DMS114 treated with DMSO at 0.1 percent for 48 hours (cell line): ENCODE data around the gene TNFSF4.
"Not testable (repeated sequence)": the region's sequence is repeated elsewhere in the genome, so short reads cannot be mapped to it uniquely, and the experiment has no call there.

Experiments used
- DNase-seq: peaks from one replicate; lab custom pipeline; 2025; ENCODE audit not compliant: unreplicated experiment; lab: John Stamatoyannopoulos, UW

Gene TNFSF4, protein sequence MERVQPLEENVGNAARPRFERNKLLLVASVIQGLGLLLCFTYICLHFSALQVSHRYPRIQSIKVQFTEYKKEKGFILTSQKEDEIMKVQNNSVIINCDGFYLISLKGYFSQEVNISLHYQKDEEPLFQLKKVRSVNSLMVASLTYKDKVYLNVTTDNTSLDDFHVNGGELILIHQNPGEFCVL

DNA sequence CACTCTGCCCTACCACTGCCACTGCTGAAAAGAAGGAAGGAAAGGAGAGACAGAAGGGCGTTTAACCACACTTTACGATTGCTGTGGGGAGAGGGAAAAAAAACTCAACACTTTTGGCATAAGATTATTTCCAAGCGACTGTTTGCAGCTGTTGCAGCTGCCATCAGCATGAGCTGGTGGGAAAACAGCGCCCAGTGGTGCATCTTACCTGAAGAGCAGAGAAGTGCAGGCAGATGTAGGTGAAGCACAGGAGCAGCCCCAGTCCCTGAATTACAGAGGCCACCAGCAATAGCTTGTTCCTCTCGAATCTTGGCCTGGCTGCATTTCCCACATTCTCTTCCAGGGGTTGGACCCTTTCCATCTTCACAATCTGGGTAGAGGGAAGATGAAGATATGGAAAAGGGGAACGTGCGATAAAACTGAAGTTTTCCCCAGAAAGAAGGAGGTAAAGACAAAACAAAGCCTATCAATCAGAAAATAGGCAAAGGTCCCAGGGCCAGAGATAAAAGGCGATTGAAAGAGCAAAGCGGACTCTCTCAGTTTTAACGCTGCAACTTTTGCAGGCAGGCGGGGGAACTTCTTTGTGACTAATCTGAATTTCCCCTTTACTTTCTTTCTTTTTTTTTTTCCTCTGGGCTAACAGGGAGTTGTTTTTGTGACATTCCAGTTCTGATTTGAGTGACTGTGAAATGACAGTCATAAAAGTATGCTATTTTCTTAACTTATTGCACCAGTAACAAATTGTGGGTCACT lies at the start of gene TNFSF4:
Gene TNFSF4 (minus strand): TSS at position 516 of the 753 bp plus-strand sequence. CDS start 155 bp downstream, at position 361.
- no peak for DNase-seq

DNA sequence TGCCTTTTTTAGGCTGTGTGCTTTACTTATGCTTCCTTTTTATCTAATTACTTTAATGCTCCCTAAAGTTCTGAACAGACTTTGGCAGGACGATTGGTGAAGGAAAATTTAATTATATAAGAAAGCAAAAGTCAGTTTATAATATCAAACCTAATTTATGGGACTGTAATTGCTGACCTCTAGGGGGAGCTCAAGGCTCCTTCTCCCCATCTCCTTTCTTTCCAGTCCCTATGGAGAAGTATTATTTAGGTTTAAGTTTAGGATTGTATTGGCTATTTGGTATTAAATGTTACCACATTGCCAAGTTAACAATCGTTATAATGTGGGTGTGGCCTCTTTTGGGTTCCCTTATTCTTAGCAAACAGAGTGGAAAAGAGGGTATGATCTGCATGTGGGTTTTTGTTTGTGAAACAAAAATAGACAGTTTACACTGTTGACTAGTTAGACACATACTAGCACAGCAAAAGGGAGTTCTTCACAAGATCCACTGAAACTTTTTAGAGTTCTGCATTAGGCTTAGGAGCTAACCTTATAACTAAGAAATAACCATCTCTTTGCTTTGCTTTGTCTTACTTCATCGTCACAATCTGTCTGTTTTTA lies 48.2 kb upstream of the TNFSF4 start:
- peak; percentile 17 for DNase-seq

DNA sequence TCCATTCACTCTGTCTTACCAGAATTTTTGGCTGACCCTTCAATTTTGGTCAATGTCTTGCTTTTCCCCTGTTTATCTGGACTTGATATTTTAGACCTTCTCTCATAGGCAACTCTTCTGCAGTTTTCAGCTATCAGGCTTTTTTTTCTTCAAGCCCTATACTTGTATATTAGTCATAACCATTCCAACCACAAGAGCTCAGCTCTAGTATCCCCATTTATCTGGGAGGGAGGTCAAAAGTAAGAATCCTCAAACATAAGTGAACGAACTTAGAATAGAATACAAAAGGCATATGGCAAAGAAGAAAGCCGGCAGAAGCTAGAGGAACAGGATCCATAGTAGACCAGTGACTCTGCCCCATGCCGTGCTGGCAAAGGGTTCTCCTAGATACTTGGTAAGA lies 45.9 kb upstream of the TNFSF4 start:
- DNase-seq, result no peak

DNA sequence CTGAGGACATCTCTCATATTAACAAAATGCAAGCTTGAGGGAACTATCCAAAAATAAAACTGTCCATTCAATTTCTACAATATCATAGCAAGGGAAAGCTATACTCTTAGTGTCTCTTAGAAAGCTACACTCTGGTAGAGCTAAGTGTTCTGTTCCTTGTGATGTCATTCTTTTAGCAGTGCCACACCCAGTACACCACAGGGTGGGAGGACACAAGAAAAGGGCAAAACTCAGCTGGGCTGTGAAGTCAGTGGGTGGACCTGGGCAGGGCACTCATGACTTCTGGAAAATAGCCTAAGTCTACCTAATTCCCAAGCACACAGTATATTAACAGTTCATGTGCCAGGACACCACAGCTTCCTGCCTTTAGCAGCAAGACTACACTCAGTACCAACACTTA lies 42.2 kb upstream of the TNFSF4 start:
- no peak for DNase-seq

DNA sequence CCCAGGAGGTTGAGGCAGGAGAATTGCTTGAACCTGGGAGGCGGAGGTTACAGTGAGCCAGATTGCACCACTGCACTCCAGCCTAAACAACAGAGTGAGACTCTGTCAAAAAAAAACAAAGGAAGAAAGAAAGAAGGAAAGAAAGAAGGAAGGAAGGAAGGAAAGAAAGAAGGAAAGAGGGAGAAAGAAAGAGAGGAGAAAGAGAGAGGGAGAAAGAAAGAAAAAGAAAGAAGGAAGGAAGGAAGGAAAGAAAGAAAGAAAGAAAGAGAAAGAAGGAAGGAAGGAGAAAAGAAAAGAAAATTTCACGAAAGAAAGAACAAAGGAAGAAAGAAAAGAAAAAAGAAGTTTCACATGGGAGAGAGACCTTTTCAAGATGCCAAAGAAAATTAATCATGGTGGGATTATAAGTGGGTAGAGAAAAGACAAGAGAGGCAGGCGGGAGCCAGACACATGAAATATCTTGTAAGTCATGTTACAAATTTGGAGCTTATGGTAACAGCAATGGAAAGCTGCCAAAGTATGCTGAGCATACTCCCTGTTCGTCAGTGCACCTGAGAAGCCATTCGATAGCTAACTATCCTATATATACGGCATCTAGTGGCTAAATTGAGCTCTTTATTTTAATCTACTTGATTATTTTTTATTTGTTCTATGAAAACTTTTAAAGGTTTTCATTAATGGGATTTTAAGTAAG lies 41.3 kb upstream of the TNFSF4 start:
- DNase-seq, result no peak

DNA sequence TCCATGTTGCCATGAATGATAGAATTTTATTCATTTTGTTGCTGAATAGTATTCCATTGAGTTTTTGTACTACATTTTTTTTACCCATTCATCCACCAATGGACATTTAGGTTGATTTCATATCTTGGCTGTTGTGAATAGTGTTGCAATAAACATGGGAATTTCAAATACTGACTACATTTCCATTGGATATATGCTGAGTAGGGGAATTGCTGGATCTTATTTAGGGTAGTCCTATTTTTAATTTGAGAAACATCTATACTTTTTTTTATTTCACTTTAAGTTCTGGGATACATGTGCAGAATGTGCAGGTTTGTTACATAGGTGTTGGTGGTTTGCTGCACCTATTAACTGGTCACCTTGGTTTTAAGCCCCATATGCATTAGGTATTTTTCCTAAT lies 38.8 kb upstream of the TNFSF4 start:
- no peak for DNase-seq

DNA sequence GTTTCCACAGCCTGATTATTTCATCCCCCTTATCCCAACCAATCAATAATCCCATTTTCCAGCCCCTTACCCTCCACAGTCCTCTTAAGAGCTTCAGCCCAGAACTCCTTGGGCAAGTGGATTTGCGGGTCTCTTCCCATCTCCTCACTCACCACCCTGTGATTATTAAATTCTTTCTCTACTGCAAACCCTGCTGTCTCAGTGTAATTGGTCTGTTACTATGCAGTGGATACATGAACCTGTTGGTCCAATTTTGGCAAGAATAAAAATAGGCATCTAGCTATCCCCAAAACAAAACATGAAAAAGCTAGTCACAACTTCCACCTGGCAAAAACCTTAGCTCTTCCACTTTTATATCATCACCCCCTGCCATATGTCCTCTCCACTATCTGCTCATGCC lies 36.2 kb upstream of the TNFSF4 start:
- no peak for DNase-seq

DNA sequence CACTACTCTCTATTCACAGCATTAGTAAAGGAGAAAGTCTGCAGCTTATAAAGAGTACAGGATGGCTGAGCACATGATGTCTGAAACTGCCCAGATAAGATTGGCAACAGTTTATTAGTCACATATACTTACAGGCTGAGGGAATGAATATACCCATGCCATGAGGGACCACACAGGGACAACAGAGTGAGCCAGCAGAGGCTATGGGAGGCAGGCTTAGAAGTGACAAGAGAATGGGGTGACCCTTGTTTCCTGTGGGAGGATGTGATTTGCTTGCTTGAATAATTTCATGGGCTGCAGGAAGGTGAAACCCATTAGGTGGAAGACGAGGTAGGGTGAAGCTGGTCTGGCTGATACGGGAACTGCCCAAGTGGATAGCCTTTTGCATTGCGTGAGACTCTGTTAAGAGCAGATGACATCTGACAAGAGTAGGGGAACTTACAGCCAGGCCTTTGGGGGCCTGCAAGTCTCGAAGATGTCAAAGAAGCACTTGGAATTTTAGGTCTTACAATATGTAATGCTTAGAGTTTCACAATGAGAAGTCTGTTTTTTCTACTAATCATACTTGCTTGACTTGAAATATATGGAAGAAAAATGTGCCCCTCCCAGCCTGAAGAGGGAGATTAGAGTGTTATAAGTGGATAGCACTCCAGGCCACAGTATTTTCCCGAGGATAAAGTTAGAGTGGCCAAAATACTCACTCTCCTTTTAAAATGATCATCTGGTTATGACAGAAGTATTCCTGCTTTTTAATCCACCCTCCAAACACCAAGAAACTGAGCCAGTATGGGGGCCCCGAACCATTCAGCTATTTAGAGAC lies 34.6 kb upstream of the TNFSF4 start:
- no peak for DNase-seq

DNA sequence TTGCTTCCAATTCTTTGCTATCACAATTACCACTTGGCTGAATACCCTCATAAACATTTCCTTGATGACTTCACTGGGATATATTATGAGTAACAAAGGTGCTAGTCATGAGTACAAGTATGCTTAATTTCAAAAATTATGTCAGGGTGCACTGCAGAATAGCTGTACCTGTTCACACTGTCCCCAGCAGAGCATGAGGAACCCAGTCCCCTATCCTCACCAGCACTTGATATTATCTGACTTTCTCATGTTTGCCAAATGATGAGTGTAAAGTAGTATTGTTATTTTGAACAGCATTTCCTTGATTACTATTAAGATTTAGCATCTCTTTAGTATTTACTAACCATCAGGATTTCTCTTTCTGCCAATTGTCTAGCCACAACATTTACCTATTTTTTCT lies 33.5 kb upstream of the TNFSF4 start:
- no peak for DNase-seq

DNA sequence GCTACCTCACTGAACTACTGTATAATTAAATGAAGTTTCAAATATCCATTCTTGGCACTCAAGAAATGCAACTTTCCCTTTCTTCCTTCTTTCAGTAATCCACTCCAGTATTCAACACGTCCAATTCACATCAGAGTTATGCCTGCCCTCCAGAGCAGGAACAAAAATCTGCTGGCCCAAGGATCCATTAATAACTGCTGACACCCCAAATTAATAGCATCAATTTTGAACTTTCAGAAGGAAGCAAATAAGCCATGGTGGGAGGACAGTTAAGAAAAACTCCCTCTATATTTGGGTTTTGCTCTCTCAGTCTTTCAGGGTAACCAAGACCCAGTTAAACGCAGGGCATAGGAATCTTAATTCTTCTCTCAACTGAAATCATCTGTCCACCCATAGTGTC lies 31.9 kb upstream of the TNFSF4 start:
- DNase-seq, result no peak

DNA sequence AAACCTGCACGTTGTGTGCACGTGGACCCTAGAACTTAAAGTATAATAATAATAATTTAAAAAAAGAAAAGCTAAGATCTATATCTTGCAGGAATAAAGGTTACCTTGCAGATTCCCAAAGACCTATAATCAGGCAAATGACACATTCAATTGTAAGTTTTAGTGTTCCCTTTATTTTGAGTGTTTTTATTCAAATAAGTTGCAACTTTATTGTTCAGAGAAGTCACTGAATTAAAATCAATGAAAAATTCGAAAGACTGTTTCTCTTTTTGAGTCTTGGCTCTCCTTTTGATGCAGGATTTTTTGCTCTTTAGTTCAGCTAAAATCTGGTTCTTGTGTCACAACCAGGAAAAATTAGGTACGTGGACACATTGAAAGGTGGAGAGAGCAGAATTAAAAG lies 27.8 kb upstream of the TNFSF4 start:
- DNase-seq, result no peak

DNA sequence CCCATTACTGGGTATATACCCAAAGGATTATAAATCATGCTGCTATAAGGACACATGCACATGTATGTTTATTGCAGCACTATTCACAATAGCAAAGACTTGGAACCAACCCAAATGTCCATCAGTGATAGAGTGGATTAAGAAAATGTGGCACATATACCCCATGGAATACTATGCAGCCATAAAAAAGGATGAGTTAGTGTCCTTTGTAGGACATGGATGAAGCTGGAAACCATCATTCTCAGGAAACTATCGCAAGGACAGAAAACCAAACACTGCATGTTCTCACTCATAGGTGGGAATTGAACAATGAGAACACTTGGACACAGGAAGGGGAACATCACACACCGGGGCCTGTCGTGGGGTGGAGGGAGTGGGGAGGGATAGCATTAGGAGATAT lies 27.3 kb upstream of the TNFSF4 start:
- not testable (repeated sequence) for DNase-seq

DNA sequence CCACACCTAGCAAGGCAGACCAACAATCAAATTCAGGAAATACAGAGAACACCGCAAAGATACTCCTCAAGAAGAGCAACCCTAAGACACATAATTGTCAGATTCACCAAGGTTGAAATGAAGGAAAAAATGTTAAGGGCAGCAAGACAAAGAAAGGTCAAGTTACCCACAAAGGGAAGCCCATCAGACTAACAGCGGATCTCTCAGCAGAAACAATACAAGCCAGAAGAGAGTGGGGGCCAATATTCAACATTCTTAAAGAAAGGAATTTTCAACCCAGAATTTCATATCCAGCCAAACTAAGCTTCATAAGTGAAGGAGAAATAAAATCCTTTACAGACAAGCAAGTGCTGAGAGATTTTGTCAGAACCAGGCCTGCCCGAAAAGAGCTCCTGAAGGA lies 21.9 kb upstream of the TNFSF4 start:
- DNase-seq, result not testable (repeated sequence)

DNA sequence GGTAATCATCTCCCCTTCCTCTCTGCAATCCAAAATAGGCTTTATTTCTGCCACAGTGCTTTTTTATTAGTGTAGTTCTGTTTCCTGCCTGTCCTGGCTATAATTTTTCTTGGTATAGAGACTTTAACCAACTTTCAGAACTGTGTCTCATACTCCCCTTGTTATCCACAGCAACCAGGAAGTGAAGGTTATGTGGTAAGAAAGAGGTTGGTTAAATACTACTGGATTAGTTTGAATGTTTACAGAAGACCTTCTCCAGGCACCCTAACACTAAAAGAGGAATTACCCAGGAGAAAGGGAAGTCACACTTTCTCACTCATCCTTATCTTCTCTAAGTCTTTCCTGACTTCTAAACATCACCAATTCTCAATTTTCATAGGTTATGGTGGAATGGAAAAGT lies 17.8 kb upstream of the TNFSF4 start:
- no peak for DNase-seq

DNA sequence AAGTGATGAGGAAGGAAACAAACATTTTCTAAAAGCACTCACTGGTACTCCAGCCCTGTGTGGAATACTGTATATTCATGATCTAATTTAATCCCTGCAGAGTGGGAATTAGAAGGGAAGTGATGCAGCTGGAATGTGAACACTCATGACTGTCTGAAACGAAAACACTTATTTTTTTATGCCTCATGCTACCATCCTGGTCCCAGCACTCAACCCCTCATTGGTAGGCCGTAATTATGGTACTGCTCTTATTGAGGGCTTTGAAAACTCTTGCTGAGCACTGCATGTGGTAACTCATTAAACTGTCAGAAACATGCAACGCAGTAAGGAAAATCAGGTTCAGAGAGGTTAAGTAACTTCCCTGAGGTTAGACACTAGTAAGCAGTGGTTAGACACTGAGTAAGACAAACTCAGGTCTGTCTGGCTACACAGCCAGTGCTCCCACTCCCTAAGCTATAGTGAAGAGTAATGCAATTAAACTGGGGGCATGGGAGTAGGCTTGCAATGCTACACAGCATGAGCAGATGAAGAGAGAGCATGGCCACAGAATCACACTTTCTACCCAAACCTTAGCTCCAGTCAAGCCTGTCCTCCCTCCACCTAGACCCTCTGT lies 17.3 kb upstream of the TNFSF4 start:
- no peak for DNase-seq

DNA sequence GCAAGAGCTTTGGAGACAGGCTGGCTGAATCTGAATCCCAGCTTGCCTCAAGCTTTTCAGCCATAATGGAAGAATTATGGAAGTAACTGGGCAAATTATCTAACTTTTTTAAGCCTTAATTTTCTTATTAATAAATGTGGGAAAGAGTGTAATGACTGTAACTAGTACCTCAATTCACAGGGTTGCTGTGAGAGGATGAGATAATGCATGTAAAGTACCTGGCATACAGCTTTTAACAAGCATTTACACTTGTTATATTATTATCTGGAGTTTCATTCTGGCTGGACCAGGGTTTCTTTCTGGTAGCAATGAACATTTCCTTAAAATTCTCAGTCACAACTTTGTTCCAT lies 15.9 kb upstream of the TNFSF4 start:
- DNase-seq, result no peak

DNA sequence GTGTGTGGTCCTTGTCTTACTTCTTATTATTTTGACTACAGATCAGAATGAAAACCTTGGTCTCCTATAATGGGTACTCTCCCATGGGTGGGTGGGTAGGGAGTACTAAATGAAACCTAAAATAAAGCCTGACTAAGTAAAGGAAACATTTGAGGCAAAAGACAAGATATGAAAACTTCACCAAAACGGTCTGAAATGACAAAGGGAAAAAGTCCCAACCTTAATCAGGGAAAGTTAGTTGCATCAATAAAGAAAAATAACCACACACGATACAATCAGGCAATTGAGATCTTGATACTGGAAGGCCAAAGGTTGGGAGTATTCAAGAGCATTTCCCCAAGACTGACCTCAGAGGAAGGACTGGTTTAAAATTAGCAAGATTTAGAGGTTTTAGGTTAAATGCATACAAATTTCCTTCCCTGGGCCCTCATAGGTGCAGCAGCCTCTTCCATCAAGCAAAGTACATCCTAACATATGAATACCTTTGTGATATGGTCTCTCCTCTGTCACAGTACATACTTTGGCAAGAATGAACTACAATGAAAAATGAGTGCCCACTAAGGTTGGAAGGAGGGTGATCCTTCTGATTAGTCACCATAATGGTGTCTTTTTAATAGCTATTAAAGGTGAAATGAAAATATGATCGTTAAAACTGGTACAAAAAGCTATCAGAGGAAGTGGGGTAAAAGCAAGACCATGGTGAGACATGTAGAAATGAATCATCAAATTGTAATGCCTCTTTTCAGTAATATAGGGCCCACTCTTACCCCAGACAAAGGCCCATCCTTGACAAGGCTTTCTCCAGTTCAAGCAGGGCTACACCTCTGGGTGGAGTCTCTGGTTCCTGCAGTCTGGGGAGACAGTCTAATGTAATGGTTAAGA lies 15.3 kb upstream of the TNFSF4 start:
- no peak for DNase-seq

DNA sequence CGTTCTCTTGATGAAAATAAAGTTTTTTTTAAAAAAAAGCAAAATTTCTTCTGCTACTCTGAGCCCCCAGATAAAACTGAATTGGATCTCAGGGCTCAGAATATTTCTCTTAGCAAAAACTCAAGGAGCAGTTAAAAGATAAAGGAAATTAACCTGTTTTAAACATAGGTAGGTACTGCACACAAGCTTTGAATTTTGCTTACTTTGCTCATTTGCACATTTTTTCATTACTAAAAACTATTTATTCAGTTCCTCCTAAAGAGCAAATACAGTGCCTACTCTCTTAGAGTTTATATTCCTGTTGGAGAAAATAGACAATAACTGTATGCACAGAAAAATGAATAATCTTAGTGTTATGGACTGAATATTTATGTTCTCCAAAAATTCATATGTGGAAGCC lies 13.0 kb upstream of the TNFSF4 start:
- no peak for DNase-seq

DNA sequence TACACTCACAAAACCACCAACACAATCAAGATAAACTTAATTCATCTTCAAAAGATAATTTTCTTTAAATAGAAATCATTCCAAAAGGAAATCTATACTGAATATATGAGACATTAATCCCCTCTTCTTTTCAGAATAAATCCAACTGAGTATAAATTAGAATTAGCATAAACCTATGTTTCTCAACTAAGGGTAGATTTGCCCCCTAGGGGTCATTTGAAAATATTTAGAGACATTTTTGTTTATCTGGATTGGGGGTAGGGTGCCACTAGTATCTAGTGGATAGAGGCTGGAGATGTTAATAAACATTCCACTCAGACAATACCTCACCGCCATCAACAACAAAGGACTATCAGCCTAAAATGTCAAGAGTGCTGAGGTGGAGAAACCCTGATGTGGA lies 6.5 kb upstream of the TNFSF4 start:
- no peak for DNase-seq
